H1 (cell line): ENCODE measurements around the gene FNDC3A. TPM values are rescaled to one million over a fixed set of nuclear protein-coding genes. Genes with fewer than 3 reads are reported as not detected.

Source experiments
- RBBP5 ChIP-seq: IDR thresholded peaks from 2 replicates; pipeline ENCODE4 v1.7.1; 2012; ENCODE audit warnings: low read depth, mild to moderate bottlenecking, inconsistent platforms, low read length, moderate library complexity, borderline replicate concordance
- SIRT6 ChIP-seq: IDR thresholded peaks from one replicate; pipeline ENCODE4 v1.7.1; 2012; ENCODE audit warnings: low read length, inconsistent platforms
- TBP ChIP-seq: IDR thresholded peaks from 2 replicates; pipeline ENCODE4 v1.6.1; 2011; ENCODE audit warnings: low read depth, low read length, improper control_type of control experiment
- polyA plus RNA-seq, 7 experiments: library from polyadenylated mRNA; depleted of rRNA in 3 of 7; stranded (reverse) in 5 of 7; unstranded in 2 of 7; fragments of >200 nt in 5 of 7; fragments of 200-250 nt in 2 of 7; gene quantifications; 1 replicate in 5 of 7; 2 replicates in 1 of 7; 4 replicates in 1 of 7; pipeline versions ENCODE4 v1.2.1 to v1.2.3, GENCODE V29; 2011 to 2013; ENCODE audit warnings: missing spikeins in 2 of 7, mixed read lengths in 2 of 7
- total RNA-seq: library from RNA; stranded (reverse); fragmentation: NEBNext Ultra II Directional; extraction: Animal tissue kit (Norgen Biotek cat#: 25700); gene quantifications from 2 replicates; pipeline ENCODE4 v1.2.1, GENCODE V29; 2021
- TF ChIP-seq, protein P1 (sequence below): IDR thresholded peaks from 2 replicates; pipeline ENCODE4 v1.6.1; 2011; ENCODE audit warnings: low read length, improper control_type of control experiment

Gene FNDC3A
- total and polyA plus RNA-seq, 2 of the 8 experiments (the other 6 are each of a cell fraction or from before 2014, with no cell fraction given) = 14.6 to 26.0 TPM

- no peak for TF ChIP-seq RBBP5
- no peak for TF ChIP-seq SIRT6
- TF ChIP-seq TBP = no peak
- TF ChIP-seq, protein P1, sequence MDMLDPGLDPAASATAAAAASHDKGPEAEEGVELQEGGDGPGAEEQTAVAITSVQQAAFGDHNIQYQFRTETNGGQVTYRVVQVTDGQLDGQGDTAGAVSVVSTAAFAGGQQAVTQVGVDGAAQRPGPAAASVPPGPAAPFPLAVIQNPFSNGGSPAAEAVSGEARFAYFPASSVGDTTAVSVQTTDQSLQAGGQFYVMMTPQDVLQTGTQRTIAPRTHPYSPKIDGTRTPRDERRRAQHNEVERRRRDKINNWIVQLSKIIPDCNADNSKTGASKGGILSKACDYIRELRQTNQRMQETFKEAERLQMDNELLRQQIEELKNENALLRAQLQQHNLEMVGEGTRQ = no peak
These were observed 69.1 kb downstream of the FNDC3A start (continued) for GRCh38 chr13:49044836-49045235.
